ENCODE measurements around the gene SOX2.

GRCh38 chr3:181722156-181722555 lies 10.4 kb downstream of the SOX2 start:
- no peak for TF ChIP-seq POLR2A (IDR thresholded peaks at IDR 0.05)
- TF ChIP-seq, protein P1, sequence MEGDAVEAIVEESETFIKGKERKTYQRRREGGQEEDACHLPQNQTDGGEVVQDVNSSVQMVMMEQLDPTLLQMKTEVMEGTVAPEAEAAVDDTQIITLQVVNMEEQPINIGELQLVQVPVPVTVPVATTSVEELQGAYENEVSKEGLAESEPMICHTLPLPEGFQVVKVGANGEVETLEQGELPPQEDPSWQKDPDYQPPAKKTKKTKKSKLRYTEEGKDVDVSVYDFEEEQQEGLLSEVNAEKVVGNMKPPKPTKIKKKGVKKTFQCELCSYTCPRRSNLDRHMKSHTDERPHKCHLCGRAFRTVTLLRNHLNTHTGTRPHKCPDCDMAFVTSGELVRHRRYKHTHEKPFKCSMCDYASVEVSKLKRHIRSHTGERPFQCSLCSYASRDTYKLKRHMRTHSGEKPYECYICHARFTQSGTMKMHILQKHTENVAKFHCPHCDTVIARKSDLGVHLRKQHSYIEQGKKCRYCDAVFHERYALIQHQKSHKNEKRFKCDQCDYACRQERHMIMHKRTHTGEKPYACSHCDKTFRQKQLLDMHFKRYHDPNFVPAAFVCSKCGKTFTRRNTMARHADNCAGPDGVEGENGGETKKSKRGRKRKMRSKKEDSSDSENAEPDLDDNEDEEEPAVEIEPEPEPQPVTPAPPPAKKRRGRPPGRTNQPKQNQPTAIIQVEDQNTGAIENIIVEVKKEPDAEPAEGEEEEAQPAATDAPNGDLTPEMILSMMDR (IDR thresholded peaks at IDR 0.05): no peak
